BLaER1 (cell line): ENCODE measurements around the gene LPIN1.
"Not testable (repeated sequence)": the region's sequence is repeated elsewhere in the genome, so short reads cannot be mapped to it uniquely, and the experiment has no call there.

Source experiments
- H3K27ac ChIP-seq: shearing (Covaris generic); formaldehyde crosslinking; 2 replicates; pipeline ENCODE4 v1.8.1; 2022
- H3K27me3 ChIP-seq: shearing (Covaris generic); formaldehyde crosslinking; 2 replicates; pipeline ENCODE4 v1.8.1; 2022
- H3K36me3 ChIP-seq: shearing (Covaris generic); formaldehyde crosslinking; 2 replicates; pipeline ENCODE4 v1.8.1; 2022
- H3K4me1 ChIP-seq: shearing (Covaris generic); formaldehyde crosslinking; 2 replicates; pipeline ENCODE4 v1.8.1; 2022
- H3K4me2 ChIP-seq: shearing (Covaris generic); formaldehyde crosslinking; 2 replicates; pipeline ENCODE4 v1.8.1; 2022
- H3K4me3 ChIP-seq: shearing (Covaris generic); formaldehyde crosslinking; 2 replicates; pipeline ENCODE4 v1.8.1; 2022
- H3K9ac ChIP-seq: shearing (Covaris generic); formaldehyde crosslinking; 2 replicates; pipeline ENCODE4 v1.8.1; 2022
- H3K9me3 ChIP-seq: shearing (Covaris generic); formaldehyde crosslinking; 2 replicates; pipeline ENCODE4 v1.8.1; 2022
- H4K20me1 ChIP-seq: shearing (Covaris generic); formaldehyde crosslinking; 2 replicates; pipeline ENCODE4 v1.8.1; 2022
- Cebpa-rat ChIP-seq: shearing (Covaris generic); IDR thresholded peaks from 2 replicates; pipeline ENCODE4 v1.8.1; 2022

The LPIN1 gene

DNA sequence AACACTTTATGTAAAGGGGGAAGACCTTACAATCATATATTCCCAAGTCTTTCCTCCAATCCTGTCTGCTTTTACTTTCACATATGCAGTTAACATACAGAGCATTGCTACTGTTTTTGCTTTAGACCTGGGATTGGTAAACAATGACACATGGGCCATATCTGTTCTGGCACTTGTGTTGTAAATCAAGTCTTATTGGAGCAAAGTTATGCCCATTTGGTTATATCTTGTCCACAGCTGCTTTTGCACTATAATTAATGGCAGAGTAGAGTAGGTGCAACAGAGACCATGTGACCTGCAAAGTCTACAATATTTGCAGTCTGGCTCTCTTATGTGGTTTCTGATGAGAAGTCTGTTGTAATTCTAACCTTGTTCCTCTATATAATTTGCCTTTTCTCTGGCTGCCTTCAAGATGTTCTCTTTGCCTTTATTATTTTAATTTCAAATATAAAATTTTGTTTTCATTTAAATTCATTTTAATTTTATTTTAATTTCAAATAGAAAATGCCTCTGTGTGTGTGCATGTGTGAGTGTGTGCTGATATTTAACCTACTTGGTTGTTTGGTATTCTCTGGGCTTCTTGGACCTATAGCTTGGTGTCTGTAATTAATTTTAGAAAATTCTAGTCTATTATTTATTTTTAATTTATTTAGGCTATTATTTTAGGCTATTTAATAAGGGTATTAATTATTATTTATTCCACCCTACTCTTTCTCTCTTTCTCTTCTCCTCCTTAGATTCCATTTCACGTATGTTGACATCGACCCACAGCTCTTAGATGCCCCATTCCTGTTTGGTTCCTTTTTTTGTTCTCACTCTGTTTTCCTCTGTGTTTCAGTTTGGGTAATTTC is 16.8 kb upstream of the LPIN1 start:
- Histone ChIP-seq H3K9ac (no peak overlapping the region), H3K4me1 (no peaks in the 10 kb centered on the region), H4K20me1 (no peaks in the 10 kb centered on the region), H3K4me2 (no peak overlapping the region), H3K27ac (no peak overlapping the region), H3K9me3 (no peaks in the 10 kb centered on the region), H3K4me3 (no peak overlapping the region), H3K36me3 (no peaks in the 10 kb centered on the region), H3K27me3 (no peaks in the 10 kb centered on the region)
- no peak for TF ChIP-seq Cebpa-rat

DNA sequence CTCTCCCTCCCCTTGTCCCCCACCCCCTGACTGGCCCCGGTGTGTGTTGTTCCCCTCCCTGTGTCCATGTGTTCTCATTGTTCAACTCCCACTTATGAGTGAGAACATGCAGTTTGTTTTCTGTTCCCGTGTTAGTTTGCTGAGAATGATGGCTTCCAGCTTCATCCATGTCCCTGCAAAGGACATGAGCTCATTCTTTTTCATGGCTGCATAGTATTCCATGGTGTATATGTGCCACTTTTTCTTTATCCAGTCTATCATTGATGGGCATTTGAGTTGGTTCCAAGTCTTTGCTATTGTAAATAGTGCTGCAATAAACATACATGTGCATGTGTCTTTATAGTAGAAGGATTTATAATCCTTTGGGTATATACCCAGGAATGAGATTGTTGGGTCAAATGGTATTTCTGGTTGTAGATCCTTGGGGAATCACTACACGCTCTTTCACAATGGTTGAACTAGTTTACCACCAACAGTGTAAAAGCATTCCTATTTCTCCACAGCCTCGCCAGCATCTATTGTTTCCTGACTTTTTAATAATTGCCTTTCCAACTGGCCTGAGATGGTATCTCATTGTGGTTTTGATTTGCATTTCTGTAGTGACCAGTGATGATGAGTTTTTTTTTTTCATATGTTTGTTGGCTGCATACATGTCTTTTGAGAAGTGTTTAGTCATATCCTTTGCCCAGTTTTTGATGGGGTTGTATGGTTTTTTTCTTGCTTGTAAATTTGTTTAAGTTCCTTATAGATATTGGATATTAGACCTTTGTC is 15.0 kb upstream of the LPIN1 start:
- H3K4me1 ChIP-seq, H3K4me2 ChIP-seq, H3K36me3 ChIP-seq, H3K9ac ChIP-seq, H3K27ac ChIP-seq, H4K20me1 ChIP-seq, H3K9me3 ChIP-seq, H3K4me3 ChIP-seq, H3K27me3 ChIP-seq: not testable (repeated sequence)

DNA sequence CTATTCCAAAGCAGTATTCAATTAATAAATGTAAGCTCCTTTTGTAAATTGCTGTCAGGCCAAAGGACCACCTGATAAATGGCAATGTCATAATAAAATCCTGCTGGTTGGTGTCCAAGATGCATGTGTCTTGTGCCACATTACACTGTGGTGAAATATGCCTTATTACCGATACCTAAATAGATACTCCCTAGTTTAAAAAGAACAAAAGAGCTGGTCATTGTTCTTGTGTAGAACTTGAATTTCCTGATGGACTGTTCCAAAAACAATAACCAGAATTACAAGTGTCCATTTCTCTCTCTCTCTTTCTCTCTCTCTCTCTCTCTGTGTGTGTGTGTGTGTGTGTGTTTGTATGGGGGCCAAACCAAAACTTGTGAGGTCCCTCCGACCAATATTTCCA is 13.8 kb upstream of the LPIN1 start:
- no peak for TF ChIP-seq Cebpa-rat

DNA sequence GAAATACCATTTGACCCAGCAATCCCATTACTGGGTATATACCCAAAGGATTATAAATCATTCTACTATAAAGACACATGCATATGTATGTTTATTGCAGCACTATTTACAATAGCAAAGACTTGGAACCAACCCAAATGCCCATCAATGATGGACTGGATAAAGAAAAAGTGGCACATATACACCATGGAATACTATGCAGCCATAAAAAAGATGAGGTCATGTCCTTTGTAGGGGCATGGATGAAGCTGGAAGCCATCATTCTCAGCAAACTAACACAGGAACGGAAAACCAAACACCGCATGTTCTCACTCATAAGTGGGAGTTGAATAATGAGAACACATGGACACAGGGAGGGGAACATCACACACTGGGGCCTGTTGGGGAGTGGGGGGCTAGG is 8.6 kb upstream of the LPIN1 start:
- not testable (repeated sequence) for H3K27ac ChIP-seq, H3K36me3 ChIP-seq, H3K9ac ChIP-seq, H3K4me2 ChIP-seq, H3K9me3 ChIP-seq, H3K27me3 ChIP-seq, H4K20me1 ChIP-seq, H3K4me3 ChIP-seq, H3K4me1 ChIP-seq

More for the DNA sequence above, 13.8 kb upstream of the LPIN1 start:
- H4K20me1 ChIP-seq = no peaks in the 10 kb centered on the region
- no peaks in the 10 kb centered on the region for H3K36me3 ChIP-seq
- H3K27ac ChIP-seq = no peak overlapping the region
- no peaks in the 10 kb centered on the region for H3K9me3 ChIP-seq
- H3K4me2 ChIP-seq = no peak overlapping the region
- no peak overlapping the region for H3K4me3 ChIP-seq
- no peak overlapping the region for H3K9ac ChIP-seq
- no peaks in the 10 kb centered on the region for H3K4me1 ChIP-seq
- no peaks in the 10 kb centered on the region for H3K27me3 ChIP-seq

DNA sequence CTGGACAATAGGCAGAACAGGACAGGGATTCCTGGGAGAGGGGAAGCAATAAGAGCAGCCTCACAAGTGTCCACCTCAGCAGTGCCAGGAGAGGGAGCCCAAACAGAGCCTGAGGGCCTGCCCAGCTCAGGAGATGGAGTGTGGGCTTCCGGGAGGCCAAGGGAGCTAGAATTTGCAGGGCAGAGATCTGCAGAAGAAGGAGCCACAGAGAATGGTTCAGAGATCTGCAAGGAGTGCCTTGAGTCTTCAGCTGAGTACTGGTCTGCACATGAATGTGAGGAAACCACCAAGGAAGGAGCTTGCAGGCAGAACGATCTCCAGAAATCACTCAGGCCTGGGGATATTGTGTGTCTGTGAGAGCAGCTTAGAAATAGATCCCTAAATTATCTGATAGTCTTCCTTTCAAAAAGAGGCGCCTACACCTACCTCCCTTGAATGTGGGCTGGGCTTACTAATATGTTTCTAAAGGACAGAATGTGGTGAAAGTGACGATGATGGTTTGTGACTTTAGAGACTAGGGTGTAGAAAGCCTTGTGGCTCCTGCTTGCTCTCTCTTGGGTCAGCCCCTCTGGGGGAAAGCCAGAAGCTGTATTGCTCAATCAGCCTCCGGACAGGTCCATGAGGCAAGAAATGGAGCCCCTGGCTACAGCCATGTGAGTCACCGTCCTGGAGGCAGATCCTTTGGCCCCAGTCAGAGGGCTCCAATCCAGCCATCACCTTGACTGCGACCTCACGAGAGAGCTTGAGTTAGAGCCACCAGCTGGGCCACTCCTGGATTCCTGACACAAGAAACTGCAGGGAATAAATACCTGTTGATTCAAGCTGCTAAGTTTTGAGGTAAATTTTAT is 7.6 kb upstream of the LPIN1 start:
- Histone ChIP-seq H3K27ac (no peak overlapping the region), H3K36me3 (no peaks in the 10 kb centered on the region), H3K4me3 (no peak overlapping the region), H3K4me2 (no peak overlapping the region), H3K9ac (no peak overlapping the region), H3K4me1 (peaks cover 13% of the 10 kb centered on the region), H3K9me3 (no peaks in the 10 kb centered on the region), H4K20me1 (no peaks in the 10 kb centered on the region), H3K27me3 (no peaks in the 10 kb centered on the region)
- no peak for TF ChIP-seq Cebpa-rat

DNA sequence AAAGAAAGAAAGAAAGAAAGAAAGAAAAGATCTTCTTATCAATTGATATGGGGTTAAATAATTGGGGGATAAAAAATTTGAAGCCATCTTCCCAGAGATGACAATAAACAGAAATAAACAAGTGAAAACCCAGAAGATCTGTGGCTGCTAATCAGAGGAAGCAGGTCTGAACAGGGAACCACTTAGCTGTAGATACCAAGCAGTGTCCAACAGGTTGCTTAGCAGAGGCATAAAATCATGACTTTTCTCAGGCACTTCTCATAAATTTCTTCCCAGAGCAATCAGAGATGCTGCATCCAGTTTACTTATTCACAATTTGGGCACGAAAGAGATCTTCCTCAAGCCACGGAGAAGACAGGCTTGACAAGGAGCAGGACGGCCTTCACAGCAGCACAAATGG is 5.7 kb upstream of the LPIN1 start:
- Histone ChIP-seq H3K27me3 (no peaks in the 10 kb centered on the region), H3K4me3 (no peak overlapping the region), H3K9me3 (no peaks in the 10 kb centered on the region), H3K27ac (no peak overlapping the region), H4K20me1 (no peaks in the 10 kb centered on the region), H3K4me2 (no peak overlapping the region), H3K4me1 (peaks cover 33% of the 10 kb centered on the region), H3K9ac (no peak overlapping the region), H3K36me3 (no peaks in the 10 kb centered on the region)
- no peak for TF ChIP-seq Cebpa-rat

DNA sequence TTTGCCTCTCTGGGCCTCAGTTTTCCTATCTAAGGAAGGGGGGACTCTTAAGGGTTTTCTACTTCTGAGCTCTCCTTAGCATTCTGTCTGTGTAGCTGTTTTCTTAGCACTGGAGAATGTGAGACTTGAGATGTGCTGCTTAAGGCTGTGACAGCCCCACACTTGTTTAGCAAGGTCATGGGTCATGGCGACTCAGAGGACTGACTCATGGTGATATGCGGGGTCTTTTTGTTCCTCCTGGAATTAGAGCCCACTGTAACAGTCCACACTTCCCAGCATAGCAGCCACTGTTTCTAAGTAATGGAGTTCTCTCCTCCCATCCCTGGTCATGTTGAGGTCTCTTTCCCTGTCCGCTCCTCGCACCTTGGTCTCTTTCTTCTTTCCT is 4.1 kb upstream of the LPIN1 start:
- Histone ChIP-seq H3K36me3 (no peaks in the 10 kb centered on the region), H4K20me1 (peaks cover 6% of the 10 kb centered on the region; the same call in 1 of the 2 replicates), H3K27ac (no peak overlapping the region), H3K9ac (no peak overlapping the region), H3K4me3 (no peak overlapping the region), H3K4me1 (peaks cover 40% of the 10 kb centered on the region), H3K4me2 (no peak overlapping the region), H3K9me3 (no peaks in the 10 kb centered on the region), H3K27me3 (no peaks in the 10 kb centered on the region)
- TF ChIP-seq Cebpa-rat = no peak

DNA sequence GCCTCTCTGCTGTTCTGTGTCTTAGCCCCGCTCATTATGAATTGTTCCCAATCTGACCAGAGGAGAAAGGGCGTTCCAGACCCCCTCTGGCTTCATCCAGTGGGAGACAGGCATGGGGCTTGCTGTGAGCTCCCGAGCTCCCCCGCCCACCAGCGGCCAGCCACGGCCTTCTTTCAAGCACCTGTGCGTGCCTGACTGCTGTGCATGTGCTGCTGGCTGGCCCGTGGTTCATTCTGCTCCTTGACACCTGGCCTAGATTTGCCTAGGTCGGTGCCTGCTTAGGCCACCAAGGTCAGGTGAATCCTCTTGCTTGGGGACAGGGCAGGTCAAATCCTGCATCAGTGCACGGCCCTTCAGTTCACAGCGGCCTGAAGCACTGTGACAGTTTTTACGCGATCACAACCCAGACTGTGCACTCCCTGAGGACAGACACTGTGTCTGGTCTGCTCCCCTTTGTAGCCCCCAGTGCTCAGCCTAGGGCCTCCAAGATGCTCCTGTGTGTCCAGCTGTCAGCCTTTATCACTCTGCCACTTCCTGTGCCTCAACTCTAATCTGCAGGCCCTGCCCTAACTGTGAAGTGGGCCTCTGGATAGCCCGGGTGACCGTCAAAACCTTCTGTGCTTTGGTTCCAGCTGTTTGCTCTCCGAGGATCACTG is 3.6 kb upstream of the LPIN1 start:
- Histone ChIP-seq H3K27me3 (no peaks in the 10 kb centered on the region), H3K4me3 (no peak overlapping the region), H3K9ac (no peak overlapping the region), H3K4me2 (peak overlapping the region; percentile 83), H4K20me1 (peaks cover 11% of the 10 kb centered on the region; the same call in 1 of the 2 replicates), H3K9me3 (no peaks in the 10 kb centered on the region), H3K27ac (no peak overlapping the region; the same call in 1 of the 2 replicates), H3K36me3 (no peaks in the 10 kb centered on the region), H3K4me1 (peaks cover 45% of the 10 kb centered on the region)
- no peak for TF ChIP-seq Cebpa-rat

DNA sequence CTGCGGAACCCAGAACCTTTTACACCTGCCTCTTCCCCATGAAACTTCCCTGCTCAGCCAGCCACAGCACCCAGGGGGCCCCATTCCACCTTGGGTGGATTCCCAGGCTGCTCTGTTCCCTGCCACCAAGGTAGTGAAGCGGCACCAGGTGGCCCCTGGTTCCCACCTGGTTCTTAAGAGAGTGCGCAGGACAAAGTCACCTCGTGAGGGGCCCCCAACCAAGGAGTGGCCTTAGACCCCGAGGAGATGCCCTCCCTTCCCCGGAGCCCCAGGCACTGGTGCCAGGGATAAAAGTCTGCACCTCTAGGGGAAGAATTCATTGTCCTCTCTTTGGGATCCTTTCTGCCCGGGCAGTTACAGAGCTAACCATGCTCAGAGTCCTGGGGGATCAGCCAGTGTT is 3.1 kb upstream of the LPIN1 start:
- Histone ChIP-seq H4K20me1 (peaks cover 16% of the 10 kb centered on the region; the same call in 1 of the 2 replicates), H3K27ac (no peak overlapping the region; the same call in 1 of the 2 replicates), H3K4me3 (no peak overlapping the region), H3K4me2 (peak overlapping the region; percentile 83), H3K4me1 (peaks cover 50% of the 10 kb centered on the region), H3K27me3 (no peaks in the 10 kb centered on the region), H3K9ac (no peak overlapping the region), H3K36me3 (no peaks in the 10 kb centered on the region), H3K9me3 (no peaks in the 10 kb centered on the region)
- no peak for TF ChIP-seq Cebpa-rat
